NCI-H1048 (cell line): Measurements from ENCODE around the gene PLLP.
"Not testable (repeated sequence)": the region's sequence is repeated elsewhere in the genome, so short reads cannot be mapped to it uniquely, and the experiment has no call there.

Experiments used
- DNase-seq: peaks from one replicate; lab custom pipeline; 2025; lab: John Stamatoyannopoulos, UW

The PLLP gene

DNA sequence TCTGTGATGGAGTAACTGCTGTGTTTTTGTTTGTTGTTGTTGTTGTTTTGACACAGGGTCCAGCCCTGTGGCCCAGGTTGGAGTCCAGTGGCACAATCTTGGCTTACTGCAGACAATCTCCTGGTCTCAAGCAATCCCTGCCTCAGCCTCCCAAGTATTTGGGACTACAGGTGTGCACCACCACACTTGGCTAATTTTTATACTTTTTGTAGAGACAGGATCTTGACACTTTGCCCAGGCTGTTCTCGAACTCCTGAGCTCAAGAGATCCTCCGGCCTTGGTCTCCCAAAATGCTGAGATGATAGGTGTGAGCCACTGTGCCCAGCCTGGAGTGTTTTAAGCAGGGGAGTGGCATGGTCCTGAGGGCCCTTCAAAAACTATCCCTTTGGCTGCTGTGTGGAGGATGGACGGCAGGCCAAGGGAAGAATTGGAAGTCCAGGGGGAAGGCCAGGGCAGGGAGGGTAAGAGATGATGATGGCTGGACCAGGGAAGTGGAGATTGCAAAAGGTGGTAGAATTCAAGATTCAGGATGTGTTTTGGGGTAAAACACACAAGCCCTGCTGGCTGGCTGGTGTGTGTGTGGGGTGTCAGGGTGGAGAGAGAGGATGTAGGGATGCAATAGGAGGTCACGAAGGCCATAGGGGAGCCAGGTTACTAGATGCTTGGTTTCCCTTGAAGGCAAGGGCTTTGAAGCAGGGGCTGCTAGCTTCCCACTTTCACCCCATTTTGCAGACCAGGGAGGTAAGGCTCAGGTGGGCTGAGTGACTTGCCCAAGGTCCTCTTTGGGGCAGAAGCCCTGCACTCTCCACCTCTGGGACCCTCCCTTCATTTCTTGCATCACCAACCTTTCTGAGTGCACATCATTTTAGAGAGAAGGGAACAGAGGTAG is 18.8 kb upstream of the PLLP start:
- DNase-seq = no peak

DNA sequence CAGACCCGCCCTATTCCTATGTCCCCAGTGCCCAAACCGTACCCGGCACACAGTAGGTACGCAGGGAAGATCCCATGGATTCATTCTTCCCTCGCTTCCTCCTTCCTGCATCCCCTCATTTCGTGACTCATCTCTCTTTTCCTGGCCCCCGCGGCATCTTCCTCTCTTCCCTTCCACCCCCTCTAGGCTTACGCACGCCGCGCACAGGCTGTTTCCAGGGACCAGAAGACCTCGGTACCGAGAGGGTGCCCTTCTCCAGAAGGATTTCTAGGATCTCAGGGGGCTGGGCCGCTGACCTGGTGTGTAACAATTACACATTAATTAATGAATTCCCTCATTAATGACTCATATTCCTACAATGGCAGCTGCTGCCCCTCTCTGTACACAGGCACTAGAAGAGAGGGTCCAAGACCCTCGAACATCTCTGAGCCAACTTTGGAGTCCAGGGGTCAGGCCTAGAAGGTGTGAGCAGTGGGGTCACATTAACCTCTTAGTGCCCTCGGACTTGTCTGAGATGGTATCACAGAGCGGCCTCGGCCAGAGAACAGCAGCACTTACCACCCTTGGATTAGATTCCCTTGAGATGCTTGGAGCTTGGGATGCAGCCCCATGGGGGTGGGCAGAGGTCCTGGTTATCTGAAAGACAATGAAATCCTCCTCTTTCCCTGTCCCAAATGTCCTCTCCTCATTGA is 16.8 kb upstream of the PLLP start:
- no peak for DNase-seq

DNA sequence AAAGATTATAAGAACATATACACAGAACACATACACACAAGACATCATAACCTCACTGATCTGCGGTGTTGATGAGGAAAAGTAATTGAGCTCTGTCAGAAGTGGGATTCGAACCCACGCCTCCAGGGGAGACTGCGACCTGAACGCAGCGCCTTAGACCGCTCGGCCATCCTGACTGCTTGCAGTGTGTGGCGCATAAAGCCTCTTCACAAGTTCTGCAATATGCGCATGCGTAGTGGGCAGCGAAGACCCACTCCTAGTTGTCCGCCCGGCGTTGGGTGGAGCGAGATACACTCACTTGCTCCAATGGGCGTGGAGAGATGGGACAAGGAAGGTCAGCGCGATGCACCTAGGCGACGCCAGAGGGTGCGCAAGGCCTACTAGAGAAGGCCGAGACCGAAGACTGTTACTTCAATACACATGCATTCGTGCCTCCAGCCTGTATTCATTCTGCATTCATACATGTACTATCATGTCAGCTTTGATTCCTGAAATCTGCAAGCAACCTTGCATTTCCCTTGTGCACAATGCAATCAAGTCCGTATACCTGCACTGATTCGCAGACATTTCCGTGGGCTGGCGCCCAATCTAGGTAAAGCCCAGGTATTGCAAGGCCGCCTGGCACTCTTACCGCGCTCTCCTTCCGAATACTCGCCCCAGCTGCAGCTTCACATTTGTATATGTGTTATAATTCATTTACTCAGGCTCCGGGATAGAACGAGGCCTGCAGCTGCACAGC is 16.1 kb upstream of the PLLP start:
- DNase-seq = peak; percentile 75

DNA sequence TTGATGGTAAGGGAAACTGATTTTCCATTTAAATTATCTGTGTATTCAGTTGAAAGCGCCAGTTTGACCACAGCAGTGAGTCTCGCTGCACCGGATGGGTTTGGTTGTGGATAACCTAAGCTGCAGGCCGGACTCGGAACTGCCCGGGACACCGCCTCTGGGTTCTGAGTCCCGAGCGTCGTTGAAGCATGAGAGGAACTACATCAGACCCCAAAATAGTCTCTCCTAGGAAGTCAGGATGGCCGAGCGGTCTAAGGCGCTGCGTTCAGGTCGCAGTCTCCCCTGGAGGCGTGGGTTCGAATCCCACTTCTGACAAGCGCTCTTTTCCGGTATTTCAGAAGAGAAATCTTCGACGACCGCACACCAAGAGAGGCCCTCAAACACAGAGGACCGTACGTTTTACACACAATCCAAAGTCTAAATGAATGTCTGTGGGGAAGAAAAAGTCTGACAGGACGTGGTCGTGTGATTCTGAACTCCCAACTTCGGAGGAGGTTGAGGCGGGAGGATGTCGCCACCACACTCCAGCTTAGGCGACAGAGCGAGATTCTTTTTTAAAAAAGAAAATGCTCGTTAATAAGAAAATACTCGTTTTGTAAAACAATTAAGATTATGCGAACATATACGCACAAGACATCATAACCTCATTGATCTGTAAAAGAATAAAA is 15.4 kb upstream of the PLLP start:
- DNase-seq = no peak

DNA sequence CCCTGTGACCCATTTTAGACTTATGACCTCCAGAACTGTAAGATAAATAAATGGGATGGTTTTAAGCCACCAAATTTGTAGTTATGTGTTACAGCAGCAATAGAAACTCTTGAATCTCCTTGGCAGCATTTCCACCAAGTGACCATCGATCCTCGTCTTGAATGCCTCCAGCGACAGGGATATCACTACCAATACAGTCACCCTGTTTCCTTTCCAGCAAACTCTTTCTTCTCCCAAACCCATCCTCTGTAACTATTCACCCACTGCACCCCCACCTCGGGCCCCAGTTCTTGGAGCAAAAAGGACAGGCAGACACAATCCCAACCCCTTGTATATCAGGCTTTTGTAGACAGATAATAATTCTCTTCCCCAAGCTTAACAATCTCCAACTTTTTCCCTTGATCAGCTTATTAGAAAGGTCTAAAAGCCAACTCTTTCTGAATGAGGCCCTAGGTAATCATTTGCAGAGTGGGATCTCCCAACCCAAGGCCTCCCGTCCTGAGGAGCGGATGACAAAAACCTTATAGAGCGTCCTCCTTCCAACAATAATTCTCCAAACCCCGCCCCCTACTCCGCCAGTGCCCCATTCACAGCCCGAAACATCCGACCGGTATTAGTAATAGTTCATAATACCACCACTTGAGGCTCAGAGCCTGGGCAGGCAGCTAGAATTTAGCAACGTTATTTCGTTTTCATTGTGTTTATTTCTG is 14.7 kb upstream of the PLLP start:
- no peak for DNase-seq

DNA sequence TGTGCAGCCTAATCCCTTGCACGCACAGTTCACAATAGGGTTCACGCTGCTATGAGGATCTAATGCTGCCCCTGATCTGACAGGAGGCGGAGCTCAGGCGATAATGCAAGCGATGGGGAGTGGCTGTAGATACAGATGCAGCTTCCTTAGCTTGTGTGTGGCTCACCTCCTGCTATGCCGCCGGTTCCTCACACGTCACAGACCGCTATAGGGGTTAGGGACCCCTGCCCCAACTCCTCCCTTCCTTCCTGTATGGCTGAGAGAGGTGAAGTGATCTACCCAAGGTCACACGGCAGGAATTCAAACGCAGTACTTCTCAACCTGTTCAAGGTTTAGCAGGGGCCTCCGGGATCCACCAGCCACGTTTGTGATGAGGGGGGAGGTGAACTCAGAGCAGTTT is 13.4 kb upstream of the PLLP start:
- DNase-seq = no peak

DNA sequence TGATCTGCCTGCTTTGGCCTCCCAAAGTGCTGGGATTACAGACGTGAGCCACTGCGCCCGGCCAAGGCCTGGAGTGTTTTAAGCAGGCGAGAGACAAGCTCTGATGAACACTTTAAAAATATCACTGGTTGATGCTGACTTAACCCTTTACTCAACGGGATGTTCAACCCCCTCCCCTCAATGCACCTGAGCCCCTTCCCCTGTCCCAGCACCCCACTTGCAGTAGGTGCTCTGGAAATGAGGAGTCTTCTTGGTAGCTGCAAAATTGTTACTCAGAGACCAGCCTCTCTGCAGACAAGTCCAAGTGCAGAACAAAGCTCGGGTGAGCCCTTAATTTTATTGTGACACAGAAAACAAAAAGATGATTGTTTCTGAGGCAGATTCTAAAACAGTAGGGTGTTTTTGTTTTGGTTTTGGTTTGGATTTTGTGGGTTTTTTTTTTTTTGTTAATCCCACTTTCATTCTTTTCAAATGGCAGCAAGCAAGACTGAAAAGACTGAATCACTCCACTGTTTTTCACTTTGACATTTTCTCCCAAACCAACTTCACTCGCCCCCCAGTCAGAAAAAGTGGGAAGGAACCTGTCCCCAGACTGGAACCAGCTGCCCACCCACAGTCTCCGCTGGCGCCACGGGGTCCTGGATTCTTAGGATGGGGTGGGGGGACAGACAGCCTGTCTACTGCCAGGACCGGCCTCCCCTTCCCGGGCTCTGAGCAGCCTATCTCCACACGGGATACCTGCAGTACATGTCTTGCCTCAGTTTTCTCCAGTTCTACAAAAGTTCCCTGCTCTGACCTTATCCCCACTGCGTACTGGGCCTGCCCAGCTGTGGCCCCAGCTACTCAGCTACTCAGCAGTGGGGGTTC is 5.2 kb upstream of the PLLP start:
- no peak for DNase-seq

DNA sequence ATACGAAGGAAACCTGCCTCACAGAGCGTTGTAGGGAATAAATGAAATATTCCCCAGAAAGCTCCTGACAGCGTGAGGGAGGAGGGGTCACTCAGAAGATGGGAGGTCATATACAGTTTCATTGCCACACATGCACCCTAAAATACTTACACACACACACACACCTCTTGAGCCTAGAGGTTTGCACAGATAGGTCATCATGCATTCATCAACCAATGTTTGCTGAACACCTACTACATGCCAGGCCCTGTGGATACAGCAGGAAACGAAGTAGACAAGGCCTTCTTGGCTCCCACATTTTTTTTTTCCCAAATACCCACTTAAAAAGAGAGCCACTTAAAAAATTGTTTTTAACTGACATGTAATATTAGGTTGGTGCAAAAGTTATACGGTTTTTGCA is 907 bp upstream of the PLLP start:
- no peak for DNase-seq

DNA sequence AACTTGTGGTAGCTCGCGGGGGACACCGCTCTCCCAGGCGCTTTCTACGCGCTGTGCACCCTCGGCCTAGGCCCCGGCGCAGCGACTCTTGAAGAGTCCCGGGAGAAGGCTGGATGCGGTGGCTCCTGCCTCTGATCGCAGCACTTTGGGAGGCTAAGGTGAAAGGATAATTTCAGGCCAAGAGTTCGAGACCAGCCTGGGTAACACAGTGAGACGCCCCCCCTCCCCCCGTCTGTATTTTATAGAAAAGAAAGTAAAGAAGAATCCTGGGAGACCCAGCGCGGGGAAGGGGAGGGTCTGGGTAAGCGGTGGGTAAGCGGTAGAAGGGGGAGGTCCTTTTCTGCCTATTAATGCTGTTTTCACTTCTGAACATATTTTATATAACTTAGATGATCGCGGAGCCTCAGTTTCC is 486 bp upstream of the PLLP start:
- no peak for DNase-seq

DNA sequence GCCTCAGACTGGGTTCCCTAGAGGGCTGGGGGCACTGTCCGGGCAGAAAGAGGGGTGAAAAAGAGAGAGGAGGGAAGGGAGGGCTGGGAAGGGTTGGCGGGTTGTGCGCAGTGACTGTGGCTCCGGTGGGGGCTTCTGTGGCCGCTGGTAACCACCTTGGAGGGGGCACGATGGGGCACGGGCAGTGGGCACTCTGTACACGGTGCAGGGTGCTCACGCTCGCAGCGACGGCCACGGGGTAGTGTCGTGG is 588 bp downstream of the PLLP start:
- no peak for DNase-seq

DNA sequence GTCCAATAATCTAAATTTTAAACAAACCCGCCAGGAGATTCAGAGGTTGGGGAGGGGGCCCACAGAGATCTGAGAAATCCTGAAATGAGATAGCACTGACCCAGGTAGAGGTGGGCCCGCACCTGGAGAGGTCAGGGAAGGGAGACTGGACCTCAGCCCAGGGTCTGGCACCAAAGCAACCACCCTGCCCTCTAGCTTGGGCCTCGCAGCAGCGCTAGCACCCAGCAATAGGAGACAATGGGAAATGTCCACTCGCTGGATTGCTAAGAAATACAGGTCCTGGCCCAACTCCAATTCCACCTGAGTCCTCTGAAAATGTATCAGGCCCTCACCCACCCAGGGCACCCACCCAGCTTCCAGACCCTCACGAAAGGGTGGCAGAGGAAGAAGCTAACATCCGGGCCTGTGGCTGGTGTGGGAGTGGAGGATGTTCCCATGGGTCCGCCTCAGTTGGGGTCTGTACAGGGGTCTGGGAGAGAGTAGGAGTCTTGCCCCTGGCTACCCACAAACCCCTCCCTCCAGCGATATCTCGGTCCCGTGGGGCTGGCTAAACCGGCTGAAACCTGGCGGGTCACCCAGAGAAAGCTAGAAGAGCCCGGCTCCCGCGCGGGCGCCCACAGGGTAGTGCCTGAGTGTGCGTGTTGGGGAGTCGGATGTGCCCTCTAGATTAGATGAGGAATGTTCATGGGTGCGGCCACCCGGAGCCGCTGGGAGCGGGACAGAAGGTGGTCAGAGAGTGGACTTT is 1.1 kb downstream of the PLLP start:
- DNase-seq = no peak

DNA sequence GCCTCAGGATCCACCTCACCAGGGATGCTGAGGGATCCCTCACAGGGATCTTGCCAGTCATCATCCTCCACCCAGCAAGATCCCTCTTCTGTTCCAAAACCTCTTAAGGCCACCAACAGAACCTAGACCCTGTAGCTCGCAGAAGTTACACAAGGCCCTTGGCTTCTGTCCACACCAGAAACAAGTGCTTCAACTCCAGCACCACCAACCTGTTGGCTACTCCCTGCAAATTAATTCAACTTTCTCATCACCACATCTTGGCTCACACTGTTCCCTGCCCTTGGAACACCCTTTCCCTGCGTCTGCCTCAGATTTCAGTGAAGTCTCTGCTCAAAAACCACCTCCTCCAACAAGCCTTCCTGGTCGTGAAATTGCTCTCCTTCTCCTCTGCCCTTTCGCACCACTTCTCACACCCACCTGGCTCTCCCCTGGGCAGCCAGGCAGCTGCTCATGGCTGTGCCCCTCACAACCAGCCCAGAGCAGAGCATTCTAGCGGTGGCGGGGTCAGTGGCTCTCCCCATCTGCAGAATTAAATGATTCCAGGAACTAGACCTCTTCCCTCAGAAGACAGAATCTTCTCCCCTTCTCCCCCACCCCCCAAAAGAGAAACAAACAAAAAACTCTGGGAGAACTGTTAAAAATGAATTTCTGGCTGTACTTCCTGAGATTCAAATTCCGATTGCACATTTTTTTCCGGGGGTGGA is 1.8 kb downstream of the PLLP start:
- DNase-seq = no peak

DNA sequence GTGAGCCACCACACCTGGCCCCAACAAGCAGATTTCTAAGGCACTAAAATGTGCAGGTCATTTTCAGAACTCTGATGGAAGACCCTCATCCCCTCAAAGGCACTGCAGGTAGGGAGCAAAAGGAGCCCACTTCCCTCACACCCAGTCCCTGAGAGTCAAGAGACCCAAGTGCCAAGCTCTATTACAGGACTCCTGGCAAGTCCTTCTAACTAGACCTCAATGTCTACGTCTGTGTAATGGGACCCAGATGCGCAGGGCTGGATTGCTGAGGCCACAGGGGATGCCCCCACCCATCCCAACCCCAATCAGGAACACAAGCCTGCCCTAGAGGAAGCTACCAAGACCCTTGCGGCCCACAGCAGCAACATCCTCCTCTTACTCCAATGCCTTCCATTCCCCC is 2.7 kb downstream of the PLLP start:
- DNase-seq = no peak

DNA sequence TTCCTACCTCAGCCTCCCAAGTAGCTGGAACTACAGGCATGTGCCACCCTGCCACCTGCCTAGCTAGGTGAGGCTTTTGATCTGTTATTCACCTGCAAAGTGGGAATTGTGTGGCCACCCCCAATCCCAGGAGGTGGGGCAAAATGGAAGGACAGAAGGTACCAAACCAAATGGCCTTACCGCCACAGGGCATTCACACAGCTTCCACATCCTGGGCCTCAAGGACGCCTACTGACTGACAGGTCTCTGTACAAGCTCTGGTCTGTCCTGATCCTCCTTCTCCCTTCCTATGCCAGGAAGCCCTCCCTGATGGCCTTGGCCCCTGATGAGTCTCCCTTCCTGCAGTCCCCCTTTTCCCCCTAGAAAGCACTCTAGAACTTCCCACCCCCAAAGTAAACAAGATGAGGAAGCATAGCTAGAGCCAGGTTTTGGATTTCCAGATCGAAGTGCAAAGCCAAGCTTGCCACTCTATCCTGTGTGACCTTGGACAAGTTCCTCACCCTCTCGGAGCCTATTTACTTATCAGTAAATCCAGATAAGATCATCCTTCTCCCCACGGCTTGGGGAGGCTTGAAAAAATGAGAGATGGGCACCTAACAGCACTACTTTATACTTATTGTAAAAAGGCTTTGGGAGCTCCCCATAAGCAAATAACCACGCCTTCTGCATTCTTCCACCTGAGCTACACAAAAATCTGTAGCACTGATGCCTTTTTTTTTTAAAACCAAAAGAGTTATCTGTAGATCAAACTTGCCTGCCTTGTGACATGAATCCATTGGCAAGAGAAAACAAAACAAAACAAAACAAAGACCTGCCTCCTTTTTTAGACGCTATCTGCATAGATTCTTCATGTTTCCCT is 4.5 kb downstream of the PLLP start:
- no peak for DNase-seq

DNA sequence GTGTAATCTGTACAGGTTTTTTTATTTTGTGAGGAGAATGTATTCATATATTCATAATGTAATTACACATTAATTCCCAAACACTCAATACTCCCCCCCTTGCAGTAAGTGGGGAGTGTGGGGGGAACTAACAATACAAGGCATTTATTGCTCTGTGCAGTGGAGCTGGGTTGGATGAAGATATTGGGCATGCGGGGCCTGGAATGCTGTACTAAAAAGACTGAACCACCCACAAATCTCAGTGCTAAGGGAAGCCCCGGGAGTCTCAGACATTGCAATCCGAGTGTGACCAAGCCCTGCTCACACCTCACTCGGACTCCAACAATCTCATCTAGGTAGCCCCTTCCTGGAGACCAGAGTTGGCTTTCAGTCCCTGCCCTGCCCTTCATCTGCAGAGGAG is 6.0 kb downstream of the PLLP start:
- DNase-seq = no peak

DNA sequence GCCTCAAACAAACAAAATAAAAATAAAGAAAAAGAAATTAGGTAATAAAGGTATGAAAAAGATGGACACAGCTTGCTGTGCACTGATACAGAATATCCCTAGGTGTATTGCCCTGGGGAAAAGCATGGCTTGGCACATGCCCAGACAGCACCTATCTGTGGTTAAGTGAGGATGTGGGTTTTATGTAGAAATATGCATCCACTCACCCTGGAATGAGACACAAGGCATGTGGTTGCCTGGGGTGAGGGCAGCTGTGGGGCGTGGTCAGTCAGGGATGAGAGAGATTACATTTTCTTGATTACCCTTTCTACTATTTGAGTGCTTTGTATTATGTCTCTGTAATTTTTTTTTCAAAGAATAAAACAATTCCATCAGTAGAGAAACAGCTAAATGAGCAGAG is 6.9 kb downstream of the PLLP start:
- DNase-seq = no peak

DNA sequence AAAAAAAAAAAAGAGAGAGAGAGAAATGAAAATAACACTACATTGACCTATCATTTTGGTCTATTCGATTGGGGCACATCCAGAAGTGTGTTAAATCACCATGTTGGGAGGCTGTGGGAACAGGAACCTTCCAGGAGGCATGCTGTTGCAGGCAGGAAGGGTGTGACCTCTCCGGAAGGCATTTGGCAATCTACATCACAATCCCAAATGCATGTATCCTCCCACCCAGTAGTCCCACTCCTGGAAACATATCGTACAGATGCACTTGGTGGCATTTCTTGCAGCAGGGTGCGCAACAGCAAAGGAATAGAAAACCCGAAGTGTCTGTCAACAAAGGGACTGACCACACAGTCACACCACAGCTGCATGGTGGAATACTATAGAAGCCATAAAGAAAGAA is 7.9 kb downstream of the PLLP start:
- no peak for DNase-seq

DNA sequence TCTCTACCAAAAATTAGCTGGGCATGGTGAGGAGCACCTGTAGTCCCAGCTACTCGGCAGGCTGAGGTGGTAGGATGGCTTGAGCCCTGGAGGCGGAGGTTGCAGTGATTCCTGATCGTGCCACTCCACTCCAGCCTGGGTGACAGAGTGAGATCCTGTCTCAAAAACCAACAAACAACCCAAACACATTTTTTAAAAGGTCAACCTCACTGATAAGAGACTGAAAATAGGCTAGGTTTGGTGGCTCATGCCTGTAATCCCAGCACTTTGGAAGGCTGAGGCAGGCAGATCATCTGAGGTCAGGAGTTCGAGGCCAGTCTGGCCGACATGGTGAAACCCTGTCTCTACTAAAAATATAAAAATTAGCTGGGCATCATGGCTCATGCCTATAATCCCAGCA is 8.5 kb downstream of the PLLP start:
- not testable (repeated sequence) for DNase-seq

DNA sequence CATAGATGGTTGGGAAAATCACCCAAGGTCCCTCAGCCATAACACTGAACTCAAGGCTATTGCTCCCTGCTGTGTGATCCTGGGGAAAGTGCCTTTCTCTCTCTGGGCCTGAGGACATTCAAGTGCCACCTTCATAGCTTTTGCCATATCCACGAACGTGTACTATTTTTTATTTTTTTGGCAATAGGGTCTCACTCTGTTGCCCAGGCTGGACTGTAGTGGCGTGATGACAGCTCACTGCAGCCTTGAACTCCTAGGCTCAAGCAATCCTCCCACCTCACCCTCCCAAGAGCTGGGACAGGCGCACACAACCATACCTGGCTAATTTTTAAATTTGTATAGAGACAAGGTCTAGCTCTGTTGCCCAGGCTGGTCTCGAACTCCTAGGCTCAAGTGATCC is 10.6 kb downstream of the PLLP start:
- no peak for DNase-seq
